Astrocyte (in vitro differentiated cells and primary cell): Measurements from ENCODE around the gene ALB.

Source experiments
- EZH2 ChIP-seq: IDR thresholded peaks from 2 replicates; pipeline ENCODE4 v1.6.1; 2012; ENCODE audit warnings: mild to moderate bottlenecking, low read length, inconsistent platforms; ENCODE audit not compliant: insufficient read depth
- TF ChIP-seq, protein P1 (sequence below): IDR thresholded peaks from 2 replicates; pipeline ENCODE4 v1.5.1; 2011; ENCODE audit warnings: low read depth, mild to moderate bottlenecking, inconsistent platforms, low read length, moderate library complexity; ENCODE audit not compliant: insufficient read depth

DNA sequence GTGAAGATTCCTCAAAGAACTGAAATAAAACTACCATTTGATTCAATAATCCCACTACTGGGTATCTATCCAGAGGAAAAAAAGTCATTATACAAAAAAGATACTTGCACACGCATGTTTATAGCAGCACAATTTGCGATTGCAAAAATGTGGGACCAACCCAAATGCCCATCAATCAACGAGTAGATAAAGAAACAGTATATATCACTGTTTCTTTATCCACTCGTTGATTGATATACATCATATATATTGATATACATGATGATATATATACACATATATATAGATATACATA lies 18.3 kb downstream of the ALB start:
- TF ChIP-seq, protein P1, sequence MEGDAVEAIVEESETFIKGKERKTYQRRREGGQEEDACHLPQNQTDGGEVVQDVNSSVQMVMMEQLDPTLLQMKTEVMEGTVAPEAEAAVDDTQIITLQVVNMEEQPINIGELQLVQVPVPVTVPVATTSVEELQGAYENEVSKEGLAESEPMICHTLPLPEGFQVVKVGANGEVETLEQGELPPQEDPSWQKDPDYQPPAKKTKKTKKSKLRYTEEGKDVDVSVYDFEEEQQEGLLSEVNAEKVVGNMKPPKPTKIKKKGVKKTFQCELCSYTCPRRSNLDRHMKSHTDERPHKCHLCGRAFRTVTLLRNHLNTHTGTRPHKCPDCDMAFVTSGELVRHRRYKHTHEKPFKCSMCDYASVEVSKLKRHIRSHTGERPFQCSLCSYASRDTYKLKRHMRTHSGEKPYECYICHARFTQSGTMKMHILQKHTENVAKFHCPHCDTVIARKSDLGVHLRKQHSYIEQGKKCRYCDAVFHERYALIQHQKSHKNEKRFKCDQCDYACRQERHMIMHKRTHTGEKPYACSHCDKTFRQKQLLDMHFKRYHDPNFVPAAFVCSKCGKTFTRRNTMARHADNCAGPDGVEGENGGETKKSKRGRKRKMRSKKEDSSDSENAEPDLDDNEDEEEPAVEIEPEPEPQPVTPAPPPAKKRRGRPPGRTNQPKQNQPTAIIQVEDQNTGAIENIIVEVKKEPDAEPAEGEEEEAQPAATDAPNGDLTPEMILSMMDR = no peak
- TF ChIP-seq EZH2 = no peak
